Bronchial epithelial cell (primary cell): Measurements from ENCODE around the gene SEPTIN8. TPM values are rescaled to one million over a fixed set of nuclear protein-coding genes. Genes with fewer than 3 reads are reported as not detected.

Experiments used
- DNase-seq: peaks from one replicate; pipeline ENCODE4 v3.0.0-alpha.2; 2010; ENCODE audit warnings: low read depth
- FAIRE-seq: peaks from 2 replicates; lab custom pipeline; 2011; peaks lifted over from hg19 to GRCh38; lab: Jason Lieb, UNC
- H3K27me3 ChIP-seq: 2 replicates; pipeline ENCODE4 v1.5.1; 2011; ENCODE audit warnings: low read length; ENCODE audit not compliant: control insufficient read depth, insufficient read depth
- H3K36me3 ChIP-seq: 2 replicates; pipeline ENCODE4 v1.5.1; 2011; ENCODE audit warnings: low read length; ENCODE audit not compliant: control insufficient read depth, insufficient read depth
- H3K4me3 ChIP-seq: 2 replicates; pipeline ENCODE4 v1.5.1; 2011; ENCODE audit warnings: mild to moderate bottlenecking, low read depth, low read length, control low read depth
- total RNA-seq: library from RNA; depleted of rRNA; stranded (reverse); fragments of >200 nt; gene quantifications from 2 replicates; pipeline ENCODE4 v1.2.1, GENCODE V29; 2014
- TF ChIP-seq, protein P1 (sequence below): IDR thresholded peaks from 2 replicates; pipeline ENCODE4 v1.5.1; 2011; ENCODE audit warnings: mild to moderate bottlenecking, moderate library complexity, low read length, control low read depth, inconsistent platforms; ENCODE audit not compliant: insufficient read depth, severe bottlenecking

SEPTIN8 gene
- total RNA-seq, 1 donor from 2014 or later, result 22.6 TPM

DNA sequence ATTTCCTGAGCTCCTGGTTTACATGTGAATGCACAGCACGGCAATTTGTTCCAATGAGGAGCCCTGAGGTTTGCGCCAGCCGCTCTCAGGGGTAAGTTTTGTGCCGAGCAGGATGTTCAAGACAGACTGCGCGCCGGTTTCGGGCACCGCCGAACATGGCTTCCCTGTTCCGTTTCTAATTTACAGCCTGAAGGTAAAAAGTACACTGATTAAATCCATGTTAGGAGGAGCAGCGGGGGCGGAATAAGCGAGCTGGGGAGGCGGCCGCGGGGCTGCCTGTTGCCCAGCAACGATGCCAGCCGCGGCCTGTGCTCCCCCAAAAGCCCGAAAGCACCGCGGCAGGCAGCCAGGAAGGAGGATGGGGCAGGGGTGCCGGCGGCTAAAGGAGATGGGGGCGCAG, 42.4 kb upstream of the SEPTIN8 start:
- no peaks in the 10 kb centered on the region for H3K36me3 ChIP-seq
- TF ChIP-seq, protein P1, sequence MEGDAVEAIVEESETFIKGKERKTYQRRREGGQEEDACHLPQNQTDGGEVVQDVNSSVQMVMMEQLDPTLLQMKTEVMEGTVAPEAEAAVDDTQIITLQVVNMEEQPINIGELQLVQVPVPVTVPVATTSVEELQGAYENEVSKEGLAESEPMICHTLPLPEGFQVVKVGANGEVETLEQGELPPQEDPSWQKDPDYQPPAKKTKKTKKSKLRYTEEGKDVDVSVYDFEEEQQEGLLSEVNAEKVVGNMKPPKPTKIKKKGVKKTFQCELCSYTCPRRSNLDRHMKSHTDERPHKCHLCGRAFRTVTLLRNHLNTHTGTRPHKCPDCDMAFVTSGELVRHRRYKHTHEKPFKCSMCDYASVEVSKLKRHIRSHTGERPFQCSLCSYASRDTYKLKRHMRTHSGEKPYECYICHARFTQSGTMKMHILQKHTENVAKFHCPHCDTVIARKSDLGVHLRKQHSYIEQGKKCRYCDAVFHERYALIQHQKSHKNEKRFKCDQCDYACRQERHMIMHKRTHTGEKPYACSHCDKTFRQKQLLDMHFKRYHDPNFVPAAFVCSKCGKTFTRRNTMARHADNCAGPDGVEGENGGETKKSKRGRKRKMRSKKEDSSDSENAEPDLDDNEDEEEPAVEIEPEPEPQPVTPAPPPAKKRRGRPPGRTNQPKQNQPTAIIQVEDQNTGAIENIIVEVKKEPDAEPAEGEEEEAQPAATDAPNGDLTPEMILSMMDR, result no peak
- H3K27me3 ChIP-seq, result no peaks in the 10 kb centered on the region
- FAIRE-seq (no peak), DNase-seq (no peak)
- no peak overlapping the region for H3K4me3 ChIP-seq

DNA sequence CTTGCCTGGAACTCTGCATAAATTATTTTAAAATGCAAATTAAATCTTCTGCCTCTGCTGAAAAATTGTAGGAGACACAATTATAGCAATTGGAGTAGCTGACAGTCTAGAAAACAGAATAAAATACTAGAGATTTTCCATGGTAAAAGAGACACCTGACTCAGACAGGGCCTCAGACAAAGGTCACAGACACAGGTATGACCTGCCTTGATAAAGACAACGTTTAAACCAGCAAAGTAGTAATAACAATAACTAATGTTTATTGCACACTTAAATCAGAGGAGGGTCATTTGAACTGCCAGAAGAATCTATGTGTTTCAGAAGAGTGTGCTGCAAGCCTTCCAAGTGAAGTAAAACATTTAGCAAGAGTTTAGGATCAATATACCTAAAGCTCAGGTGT, 40.0 kb upstream of the SEPTIN8 start:
- no peak for DNase-seq
- Histone ChIP-seq H3K36me3 (no peaks in the 10 kb centered on the region), H3K4me3 (no peak overlapping the region)

DNA sequence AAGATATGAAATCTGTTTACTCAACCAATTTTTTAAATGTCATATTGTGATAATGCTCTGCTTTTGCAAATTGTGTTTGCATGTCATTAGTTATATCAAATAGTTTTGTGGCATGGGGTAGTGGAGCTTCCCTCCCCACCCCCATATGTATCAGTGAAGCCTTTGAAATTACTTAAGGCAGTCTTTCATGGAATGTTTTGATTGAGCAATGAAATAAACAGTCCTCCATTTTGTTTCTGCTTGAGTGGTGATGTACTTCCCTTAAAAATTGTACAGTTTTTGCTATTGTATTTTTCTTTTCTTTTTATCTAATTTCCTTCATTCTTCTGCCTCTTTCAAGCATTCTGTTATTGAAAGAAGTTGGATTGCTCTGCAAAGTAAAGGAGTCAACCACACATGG, 39.5 kb upstream of the SEPTIN8 start:
- DNase-seq (no peak), FAIRE-seq (no peak)
- H3K27me3 ChIP-seq, result peaks cover 8% of the 10 kb centered on the region
- H3K4me3 ChIP-seq, result no peak overlapping the region
- TF ChIP-seq, protein P1, result no peak
- no peaks in the 10 kb centered on the region for H3K36me3 ChIP-seq

More for the DNA sequence above, 40.0 kb upstream of the SEPTIN8 start:
- TF ChIP-seq, protein P1, result no peak
- FAIRE-seq, result no peak
- H3K27me3 ChIP-seq, result peaks cover 8% of the 10 kb centered on the region

DNA sequence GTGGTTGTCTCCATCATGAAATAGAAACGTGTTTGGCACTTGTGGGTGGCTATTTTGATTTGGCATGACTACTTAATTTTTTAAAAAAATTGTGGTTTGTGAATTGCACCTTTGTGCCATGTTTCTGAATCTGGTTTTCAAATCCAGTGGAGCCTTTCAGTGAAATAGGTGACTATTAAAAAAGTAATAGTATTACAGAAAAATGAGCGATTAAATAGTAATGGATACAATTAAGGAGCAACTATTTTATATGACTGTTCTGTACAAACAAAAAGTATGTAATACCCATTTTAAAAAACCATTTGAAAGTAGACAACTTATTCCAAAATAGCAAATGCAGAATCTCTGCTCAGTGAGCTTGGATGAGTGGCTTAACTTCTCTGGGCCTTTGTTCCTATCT, 39.0 kb upstream of the SEPTIN8 start:
- Histone ChIP-seq H3K4me3 (no peak overlapping the region), H3K27me3 (peaks cover 8% of the 10 kb centered on the region), H3K36me3 (no peaks in the 10 kb centered on the region)
- FAIRE-seq, result no peak
- no peak for DNase-seq
- TF ChIP-seq, protein P1, result no peak

DNA sequence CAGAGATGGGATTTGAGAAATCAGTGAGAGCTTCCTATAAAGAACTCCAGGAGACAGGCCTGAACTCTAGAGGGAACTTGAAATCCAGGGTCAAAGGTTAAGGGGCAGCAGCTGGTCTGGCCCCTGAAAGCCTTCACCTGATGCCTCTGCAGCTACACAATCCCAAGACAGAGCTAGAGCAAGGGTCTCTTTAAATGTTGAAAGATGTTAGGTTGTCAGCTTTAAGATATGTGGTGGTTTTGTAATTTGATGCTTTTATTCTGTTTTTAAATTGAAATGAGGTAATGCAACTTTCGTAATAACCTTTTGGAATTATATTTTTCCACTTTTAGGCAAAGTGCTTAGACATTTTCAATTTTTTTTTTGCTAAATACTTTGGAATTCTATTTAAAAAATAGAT, 38.4 kb upstream of the SEPTIN8 start:
- Histone ChIP-seq H3K36me3 (no peaks in the 10 kb centered on the region), H3K4me3 (no peak overlapping the region), H3K27me3 (peaks cover 8% of the 10 kb centered on the region)
- DNase-seq (no peak), FAIRE-seq (no peak)
- TF ChIP-seq, protein P1, result no peak

DNA sequence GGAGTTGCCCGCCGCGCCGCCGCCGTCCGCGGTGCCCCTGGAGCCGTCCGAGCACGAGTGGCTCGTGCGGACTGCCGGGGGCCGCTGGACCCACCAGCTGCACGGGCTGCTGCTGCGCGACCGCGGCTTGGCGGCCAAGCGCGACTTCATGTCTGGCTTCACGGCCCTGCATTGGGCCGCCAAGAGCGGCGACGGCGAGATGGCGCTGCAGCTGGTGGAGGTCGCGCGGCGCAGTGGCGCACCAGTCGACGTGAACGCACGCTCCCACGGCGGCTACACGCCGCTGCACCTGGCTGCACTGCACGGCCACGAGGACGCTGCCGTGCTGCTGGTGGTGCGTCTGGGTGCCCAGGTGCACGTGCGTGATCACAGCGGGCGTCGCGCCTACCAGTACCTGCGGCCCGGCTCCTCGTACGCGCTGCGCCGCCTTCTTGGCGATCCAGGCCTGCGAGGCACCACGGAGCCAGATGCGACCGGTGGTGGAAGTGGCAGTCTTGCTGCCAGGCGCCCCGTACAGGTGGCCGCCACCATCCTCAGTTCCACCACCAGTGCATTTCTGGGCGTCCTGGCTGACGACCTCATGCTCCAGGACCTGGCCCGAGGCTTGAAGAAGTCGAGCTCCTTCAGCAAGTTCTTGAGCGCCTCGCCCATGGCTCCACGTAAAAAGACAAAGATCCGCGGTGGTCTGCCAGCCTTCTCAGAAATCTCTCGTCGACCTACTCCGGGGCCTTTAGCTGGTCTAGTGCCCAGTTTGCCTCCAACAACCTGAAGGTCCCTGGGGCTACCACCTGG, 37.7 kb upstream of the SEPTIN8 start:
- peaks cover 8% of the 10 kb centered on the region for H3K27me3 ChIP-seq
- no peak overlapping the region for H3K4me3 ChIP-seq
- TF ChIP-seq, protein P1, result no peak
- no peaks in the 10 kb centered on the region for H3K36me3 ChIP-seq
- no peak for FAIRE-seq
- no peak for DNase-seq
